Neural cell (in vitro differentiated cells): ENCODE measurements around the gene APLNR.

Experiments used
- CTCF ChIP-seq: fragments of 450-650 bp; IDR thresholded peaks from 2 replicates; pipeline ENCODE4 v1.5.1; 2014; ENCODE audit warnings: antibody characterized with exemption, mild to moderate bottlenecking, moderate library complexity; ENCODE audit not compliant: poor library complexity, severe bottlenecking
- EP300 ChIP-seq: fragments of 450-650 bp; conservative IDR thresholded peaks from 2 replicates; pipeline ENCODE4 v1.6.1; 2014; ENCODE audit warnings: antibody characterized with exemption, mild to moderate bottlenecking, moderate library complexity; ENCODE audit not compliant: poor library complexity, severe bottlenecking
- MXI1 ChIP-seq: fragments of 450-650 bp; conservative IDR thresholded peaks from 2 replicates; pipeline ENCODE4 v1.6.1; 2014; ENCODE audit warnings: antibody characterized with exemption, mild to moderate bottlenecking; ENCODE audit not compliant: poor library complexity, severe bottlenecking
- POLR2AphosphoS5 ChIP-seq: IDR thresholded peaks from 2 replicates; pipeline ENCODE4 v1.6.1; 2012

- TF ChIP-seq EP300: no peak
- no peak for TF ChIP-seq MXI1
- TF ChIP-seq CTCF: no peak
- TF ChIP-seq POLR2AphosphoS5: no peak
These were observed 26.3 kb downstream of the APLNR start for GRCh38 chr11:57210781-57211180.
